Heart left ventricle (tissue), 16 donors: ENCODE results near the gene SHLD1. TPM values are rescaled to one million over a fixed set of nuclear protein-coding genes. Genes with fewer than 3 reads are reported as not detected.

Experiments used
- ATAC-seq, 4 donors: fragments of 200-7000 bp; cut with Tn5 transposase; one replicate each; pipeline ENCODE4 v1.9.1; 2020 to 2022; ENCODE audit warnings: moderate library complexity in 4 of 4, mild to moderate bottlenecking in 3 of 4, moderate number of reproducible peaks in 1 of 4
- DNase-seq, 5 donors: peaks; one replicate each; pipeline ENCODE4 v3.0.0-alpha.2; 2020
- H3K27ac ChIP-seq, 12 donors: fragments of 200-600 bp; sonication (generic) in 4 of 12; one replicate each; pipeline versions ENCODE4 v1.5.0 to v1.8.0; 2016 to 2022; ENCODE audit warnings: mild to moderate bottlenecking in 2 of 12
- H3K27me3 ChIP-seq, 9 donors: fragments of 200-600 bp; sonication (generic) in 2 of 9; one replicate each; pipeline versions ENCODE4 v1.5.1 to v1.8.0; 2016 to 2022; ENCODE audit warnings: mild to moderate bottlenecking in 3 of 9
- H3K36me3 ChIP-seq, 9 donors: fragments of 200-600 bp; sonication (generic) in 2 of 9; one replicate each; pipeline versions ENCODE4 v1.5.0 to v1.8.0; 2018 to 2022; ENCODE audit warnings: mild to moderate bottlenecking in 2 of 9
- H3K4me1 ChIP-seq, 12 donors: fragments of 200-600 bp; sonication (generic) in 4 of 12; one replicate each; pipeline versions ENCODE4 v1.5.0 to v1.8.0; 2016 to 2022; ENCODE audit warnings: mild to moderate bottlenecking in 3 of 12
- H3K4me3 ChIP-seq, 12 donors: fragments of 200-600 bp; sonication (generic) in 4 of 12; one replicate each; pipeline versions ENCODE4 v1.5.0 to v1.8.0; 2017 to 2022; ENCODE audit warnings: mild to moderate bottlenecking in 9 of 12, moderate library complexity in 4 of 12
- H3K9me3 ChIP-seq, 12 donors: fragments of 200-600 bp; sonication (generic) in 4 of 12; one replicate each; pipeline versions ENCODE4 v1.5.0 to v1.8.0; 2016 to 2022; ENCODE audit warnings: mild to moderate bottlenecking in 1 of 12
- CTCF ChIP-seq, 12 donors: fragments of 200-600 bp; sonication (generic) in 4 of 12; IDR thresholded peaks; one replicate each; pipeline versions ENCODE4 v1.5.0 to v1.8.0; 2018 to 2022; ENCODE audit warnings: antibody characterized with exemption in 12 of 12, mild to moderate bottlenecking in 5 of 12
- POLR2A ChIP-seq, 2 donors: fragments of 450-650 bp; IDR thresholded peaks; one replicate each; pipeline ENCODE4 v1.6.1; 2017; ENCODE audit warnings: antibody characterized with exemption in 2 of 2, mild to moderate bottlenecking in 2 of 2, moderate library complexity in 2 of 2
- WGBS, 4 donors: extraction: QIAGEN DNeasy Blood & Tissue Kit in 2 of 4; methylation state at CpG; one replicate each; pipeline versions ENCODE4 v1.1.5 to v1.1.7; 2013 to 2018; 5-methylcytosine and 5-hydroxymethylcytosine counted together
- intact Hi-C, 10 donors: fragments of 100-400 bp; cut with DNase I; formaldehyde crosslinking; loops; one replicate each; pipeline versions ENCODE4 v1.11.1 to v1.14.2; 2022
- polyA plus RNA-seq, 2 donors: library from polyadenylated mRNA; stranded (reverse); fragments of 200-250 nt; gene quantifications; one replicate each; pipeline ENCODE4 v1.2.3, GENCODE V29; 2013
- total RNA-seq, 9 donors: library from RNA; depleted of rRNA in 2 of 9; stranded (reverse); fragments of >200 nt in 2 of 9; fragmentation: NEBNext Ultra II Directional in 3 of 9; extraction: Animal tissue kit (Norgen Biotek cat#: 25700) in 3 of 9; gene quantifications; one replicate each; pipeline versions ENCODE4 v1.1.0 to v1.2.4, GENCODE V29; 2016 to 2023
- donor health status: ischemic (EF 13 %, LVEDD 7.1; RV severe dilation, severe dysfunction).
- donor health status: healthy with polysubstance abuse.
- donor health status: DM: no; HTN: yes; CAD: no.
- donor health status: DM: no; HTN: no; CAD: no.
- donor health status: ischemic (EF 25% LVEDD 6.9; RV normal size, moderate dysfunction).
- donor health status: ischemic (EF 25% LVEDD 5.7; RV mildly dilated, moderate dysfunction).
- donor health status: healthy.
- donor health status: DM: yes; HTN: yes; CAD: no.
- donor health status: ischemic (EF 35%, LVEDD 5.7; RV mildly dilated, moderate dysfunction).
- donor health status: nonischemic (EF 11% LVEDD 7.7; RV severe dilation, severe dysfunction).
- donor health status: DM: yes; HTN: yes; CAD: no.
- donor health status: PGD.
- donor health status: ischemic (EF 29% LVEDD 5.4; RV normal size, mild dysfunction).
- donor health status: nonischemic (EF 23%, LVEDD 6.1; RV moderate dilation, normal function).

The SHLD1 gene
- total and polyA plus RNA-seq, 11 donors, result 0.94 to 7.1 (median 5.6) TPM

GRCh38 chr20:5887386-5887785 is 137.2 kb downstream of the SHLD1 start:
- DNase-seq (no peak), ATAC-seq (peak in 3 of 4 donors; percentile 10 to 31 (median 30))
- Histone ChIP-seq H3K36me3 (no peaks in the 10 kb centered on the region), H3K27ac (peak overlapping the region in 11 of 12 donors; percentile 7 to 89 (median 63)), H3K9me3 (no peaks in the 10 kb centered on the region), H3K27me3 (no peaks in the 10 kb centered on the region), H3K4me1 (peaks cover 0 to 22% (median 1%) of the 10 kb centered on the region in 12 donors), H3K4me3 (no peak overlapping the region)
- TF ChIP-seq POLR2A (IDR thresholded peaks at IDR 0.05), result no peak
- no peak for TF ChIP-seq CTCF (IDR thresholded peaks at IDR 0.05)
- 63 to 83% (median 76%) methylated on average over 3 to 5 of the region's 5 CpGs for WGBS, 4 donors
- intact Hi-C loops, result loop anchor here in 4 of 10 donors (2.0 to 10.0 kb wide), 4 partner anchors 50 to 55 kb away; no protein-coding TSS in a partner anchor

GRCh38 chr20:5888041-5888440 is 137.8 kb downstream of the SHLD1 start:
- peaks cover 0 to 22% (median 2%) of the 10 kb centered on the region in 12 donors for H3K4me1 ChIP-seq
- no peaks in the 10 kb centered on the region for H3K9me3 ChIP-seq
- TF ChIP-seq POLR2A (IDR thresholded peaks at IDR 0.05) (no peak), CTCF (IDR thresholded peaks at IDR 0.05) (no peak)
- no peak for DNase-seq
- no peaks in the 10 kb centered on the region for H3K27me3 ChIP-seq
- no peak for ATAC-seq
- peak overlapping the region in 2 of 12 donors; percentile 79 to 85 for H3K27ac ChIP-seq
- intact Hi-C loops, result loop anchor here in 3 of 10 donors (5.0 to 10.0 kb wide), 3 partner anchors 51 to 56 kb away; no protein-coding TSS in a partner anchor
- WGBS, 4 donors, result 33 to 53% (median 37%) methylated on average over 1 of the region's 1 CpG
- no peak overlapping the region for H3K4me3 ChIP-seq
- H3K36me3 ChIP-seq, result no peaks in the 10 kb centered on the region

- Histone ChIP-seq H3K4me1 (peaks cover 0 to 19% (median 2%) of the 10 kb centered on the region in 12 donors), H3K27ac (no peak overlapping the region), H3K4me3 (no peak overlapping the region), H3K9me3 (no peaks in the 10 kb centered on the region), H3K27me3 (no peaks in the 10 kb centered on the region), H3K36me3 (no peaks in the 10 kb centered on the region)
- no peak for TF ChIP-seq POLR2A (IDR thresholded peaks at IDR 0.05)
- TF ChIP-seq CTCF (IDR thresholded peaks at IDR 0.05), result no peak
- peak in 1 of 4 donors; percentile 8 for ATAC-seq
- no peak for DNase-seq
- intact Hi-C loops, result no loop called here
- 54 to 70% (median 56%) methylated on average over 10 of the region's 10 CpGs for WGBS, 4 donors
These were observed 140.7 kb downstream of the SHLD1 start for GRCh38 chr20:5890773-5891441.

GRCh38 chr20:5893052-5893451 is 142.9 kb downstream of the SHLD1 start:
- peak in 1 of 4 donors; percentile 29 for ATAC-seq
- H3K9me3 ChIP-seq, result no peaks in the 10 kb centered on the region
- DNase-seq, result no peak
- H3K27me3 ChIP-seq, result peaks cover 0 to 6% (median 0%) of the 10 kb centered on the region in 9 donors
- intact Hi-C loops, result no loop called here
- H3K36me3 ChIP-seq, result no peaks in the 10 kb centered on the region
- H3K4me3 ChIP-seq, result no peak overlapping the region
- no peak for TF ChIP-seq POLR2A (IDR thresholded peaks at IDR 0.05)
- TF ChIP-seq CTCF (IDR thresholded peaks at IDR 0.05), result no peak
- H3K4me1 ChIP-seq, result peaks cover 0 to 6% (median 0%) of the 10 kb centered on the region in 12 donors
- no peak overlapping the region for H3K27ac ChIP-seq
- 36 to 50% (median 48%) methylated on average over 3 of the region's 3 CpGs for WGBS, 4 donors
